Ramos (cell line): ENCODE results near the gene ZNF462.
"Not testable (repeated sequence)": the region's sequence is repeated elsewhere in the genome, so short reads cannot be mapped to it uniquely, and the experiment has no call there.

Experiments used
- in situ Hi-C: fragments of 300-500 bp; cut with MboI; formaldehyde crosslinking; loops from one replicate; pipeline ENCODE4 v1.14.3; 2022; ENCODE audit warnings: low sequenced_read_pairs; ENCODE audit not compliant: unreplicated experiment

The ZNF462 gene

GRCh38 chr9:106989904-106990303 is 126.9 kb downstream of the ZNF462 start:
- in situ Hi-C loops, result not testable (repeated sequence)

DNA sequence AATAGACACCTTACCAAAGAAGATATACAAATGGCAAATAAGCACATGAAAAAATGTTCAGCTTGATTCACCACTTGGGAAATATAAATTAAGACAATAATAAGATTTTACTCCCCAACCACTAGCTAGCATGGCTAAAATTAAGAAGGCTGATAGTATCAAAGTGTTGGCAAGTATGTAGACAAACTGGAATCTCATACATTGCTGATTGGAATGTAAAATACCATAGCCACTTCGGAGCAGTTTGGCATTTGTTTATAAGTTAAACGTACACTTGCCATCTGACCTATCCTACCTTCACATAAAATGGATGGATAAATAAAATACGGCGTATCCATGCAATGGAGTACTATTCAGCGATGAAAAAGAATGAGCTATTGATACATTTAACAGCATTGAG is 129.2 kb downstream of the ZNF462 start:
- in situ Hi-C loops, result no loop called here

DNA sequence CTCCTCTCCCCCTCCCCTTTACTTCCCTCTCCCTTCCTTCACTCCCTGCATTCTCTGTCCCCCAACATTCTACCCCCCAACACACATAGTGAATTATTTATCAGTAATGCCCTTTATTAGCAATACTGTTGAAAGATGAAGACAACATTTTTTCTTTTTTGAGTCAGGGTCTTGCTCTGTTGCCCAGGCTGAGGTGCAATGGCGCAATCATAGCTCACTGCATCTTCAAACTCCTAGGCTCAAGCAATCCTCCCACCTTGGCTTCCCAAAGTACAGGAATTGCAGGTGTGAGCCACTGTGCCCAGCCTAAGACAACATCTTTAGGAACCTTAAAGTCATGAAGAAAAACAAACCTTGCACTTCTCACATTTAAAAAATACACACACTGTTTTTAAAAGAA is 130.6 kb downstream of the ZNF462 start:
- in situ Hi-C loops, result no loop called here

DNA sequence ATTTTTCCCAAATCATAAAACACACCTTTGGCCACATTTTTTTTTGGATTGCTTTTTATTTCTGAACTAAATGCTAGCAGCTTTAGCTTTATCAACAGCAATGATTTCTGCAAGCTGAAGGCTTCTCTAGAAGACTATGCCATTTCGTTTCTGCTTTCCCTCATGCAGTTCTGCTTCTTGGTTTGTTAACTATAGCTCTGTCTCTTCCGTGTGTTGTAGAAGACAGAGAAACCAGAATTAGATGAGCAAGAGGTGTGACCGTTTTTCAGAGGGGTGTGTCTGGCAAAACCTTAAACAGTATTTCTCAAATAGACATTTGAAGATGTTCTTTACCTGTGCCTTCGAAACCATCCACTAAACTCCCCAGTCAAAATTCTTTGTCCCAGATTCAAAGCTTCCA is 131.5 kb downstream of the ZNF462 start:
- in situ Hi-C loops, result no loop called here

DNA sequence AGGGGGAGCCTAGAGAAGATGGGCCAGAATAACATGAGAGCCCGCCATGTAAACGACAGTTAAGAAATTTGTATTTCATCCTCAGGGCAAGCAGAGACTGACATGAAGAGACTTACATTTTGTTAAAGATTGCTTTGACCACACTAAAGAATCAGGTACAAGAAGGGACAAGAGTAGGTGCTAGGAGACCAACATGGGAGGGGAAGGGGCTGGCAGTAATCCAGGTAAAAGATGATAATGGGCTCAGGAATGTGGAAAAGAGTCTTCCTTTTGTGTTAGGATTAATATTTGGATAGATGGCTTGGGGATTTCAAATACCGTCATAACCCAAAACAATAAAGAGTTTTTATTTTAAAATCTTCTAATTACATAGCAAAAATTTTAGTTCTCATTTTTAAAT is 137.3 kb downstream of the ZNF462 start:
- in situ Hi-C loops, result no loop called here

- in situ Hi-C loops, result no loop called here
Measured at GRCh38 chr9:107005201-107005600, 142.2 kb downstream of the ZNF462 start.

- in situ Hi-C loops, result no loop called here
Measured at GRCh38 chr9:107007402-107007801, 144.4 kb downstream of the ZNF462 start.

DNA sequence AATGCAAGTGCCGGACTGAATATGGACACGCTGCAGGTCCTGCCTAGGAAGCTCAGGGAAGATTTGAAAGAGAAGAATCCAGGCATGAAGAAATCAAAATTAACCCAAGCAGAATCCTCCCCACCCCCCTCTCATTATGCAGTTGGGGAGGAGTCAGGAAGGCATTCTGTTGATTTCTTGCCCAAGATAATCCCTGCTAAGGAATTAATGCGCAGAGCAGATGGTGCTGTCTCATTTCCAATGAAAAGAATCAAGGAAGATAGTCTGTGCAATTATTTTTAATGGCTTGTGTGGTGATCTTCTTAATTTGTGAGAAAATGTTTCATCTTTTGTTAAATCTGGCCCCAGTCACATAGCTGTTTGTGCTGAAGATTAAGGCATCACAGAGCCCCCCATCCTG is 145.0 kb downstream of the ZNF462 start:
- in situ Hi-C loops, result no loop called here

- in situ Hi-C loops, result no loop called here
Measured at GRCh38 chr9:107008447-107008846, 145.5 kb downstream of the ZNF462 start.

DNA sequence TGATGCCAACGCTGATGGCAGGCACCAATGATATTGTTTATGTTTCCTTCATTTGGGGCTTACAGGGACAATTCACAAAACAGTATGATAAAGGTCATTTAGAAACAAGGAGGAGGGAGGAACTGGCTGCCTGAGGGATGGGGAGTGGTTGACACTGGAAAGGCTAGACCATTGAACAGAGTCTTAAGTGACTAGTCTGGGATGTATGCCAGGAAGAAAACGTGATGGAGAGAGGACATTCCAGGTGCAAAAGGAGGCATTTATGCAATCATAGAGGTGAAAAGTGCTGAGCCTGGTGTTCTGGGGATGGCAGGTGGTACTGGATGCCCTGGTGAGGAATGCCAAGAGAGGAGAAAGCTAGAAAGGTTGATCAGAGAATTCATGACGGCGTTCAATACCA is 153.4 kb downstream of the ZNF462 start:
- in situ Hi-C loops, result no loop called here

- in situ Hi-C loops, result no loop called here
Measured at GRCh38 chr9:107018861-107019545, 156.0 kb downstream of the ZNF462 start.

- in situ Hi-C loops, result no loop called here
Measured at GRCh38 chr9:107020040-107020530, 157.1 kb downstream of the ZNF462 start.

DNA sequence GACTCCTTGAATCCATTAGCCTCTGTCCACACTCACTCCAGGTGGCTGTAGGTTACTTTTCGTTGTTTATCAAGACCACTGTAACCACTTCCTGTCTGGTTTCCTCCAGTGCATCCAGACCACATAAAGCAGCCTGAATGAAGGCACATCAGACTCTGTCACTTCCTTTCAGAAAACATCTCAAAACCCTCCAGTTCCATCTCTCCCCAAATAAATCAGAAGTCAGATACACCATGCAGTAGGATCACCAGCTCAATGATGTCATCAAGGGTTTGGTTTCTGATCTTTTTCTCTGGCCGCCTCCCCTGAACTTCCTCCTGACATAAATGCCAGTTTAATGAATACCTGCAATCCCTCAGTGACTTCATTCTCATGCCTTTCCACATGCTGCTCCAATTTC is 161.2 kb downstream of the ZNF462 start:
- in situ Hi-C loops, result no loop called here

DNA sequence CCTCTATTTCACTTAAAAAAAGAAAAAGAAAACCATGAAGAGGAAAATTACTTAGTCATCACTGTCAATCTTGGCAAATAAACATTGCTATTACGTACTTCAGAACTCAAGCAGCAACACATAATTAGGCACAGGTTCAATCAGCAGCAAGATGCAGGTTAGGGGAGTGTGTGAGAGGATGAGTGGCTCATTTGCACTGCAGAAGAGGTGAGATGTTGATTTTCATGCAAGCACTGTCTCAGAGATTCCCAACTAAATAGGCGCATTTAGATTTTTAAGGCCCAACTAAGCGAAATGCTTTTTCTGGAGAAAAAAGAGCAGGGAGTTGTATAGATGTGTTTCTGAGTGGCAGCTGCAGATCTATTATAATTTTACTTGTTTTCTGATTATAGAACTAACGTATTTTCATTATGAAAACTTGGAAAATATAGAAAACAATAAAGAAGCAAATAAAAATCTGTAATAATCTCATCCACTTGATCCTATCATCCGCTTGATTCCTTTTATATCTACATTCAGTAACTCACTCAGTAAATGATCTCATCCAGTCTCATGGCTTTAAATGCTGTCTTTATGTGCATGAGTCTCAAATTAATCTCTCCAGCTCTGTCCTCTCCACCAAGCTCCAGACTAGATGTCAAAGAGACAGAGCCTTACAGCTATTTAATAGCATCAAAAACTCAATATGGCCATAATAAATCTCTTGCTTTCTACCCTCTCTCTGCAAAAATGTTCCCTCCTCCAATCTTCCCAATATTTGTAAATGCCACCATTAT is 162.5 kb downstream of the ZNF462 start:
- in situ Hi-C loops, result no loop called here

DNA sequence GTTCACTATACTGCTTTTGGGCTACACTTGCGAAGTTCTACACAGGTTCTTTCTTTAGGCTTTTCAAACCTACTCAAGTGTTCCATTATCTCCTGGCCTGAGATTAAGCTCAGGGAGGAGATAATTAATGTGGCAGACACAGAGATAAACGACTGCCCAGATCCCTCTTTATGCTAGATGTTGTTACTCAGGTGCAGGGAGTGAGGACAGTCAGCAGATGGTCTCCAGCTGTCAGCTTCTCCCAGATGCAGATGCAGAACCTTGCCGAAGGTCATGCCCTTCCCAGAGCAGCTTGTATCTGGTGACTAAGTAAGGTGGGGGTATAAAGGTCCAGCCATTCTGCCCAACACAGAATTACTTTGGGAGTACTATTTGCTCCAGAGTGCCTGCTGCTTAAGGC is 166.2 kb downstream of the ZNF462 start:
- in situ Hi-C loops, result no loop called here

GRCh38 chr9:107033966-107034365 is 171.0 kb downstream of the ZNF462 start:
- in situ Hi-C loops, result no loop called here

GRCh38 chr9:107034831-107035230 is 171.9 kb downstream of the ZNF462 start:
- in situ Hi-C loops, result no loop called here

DNA sequence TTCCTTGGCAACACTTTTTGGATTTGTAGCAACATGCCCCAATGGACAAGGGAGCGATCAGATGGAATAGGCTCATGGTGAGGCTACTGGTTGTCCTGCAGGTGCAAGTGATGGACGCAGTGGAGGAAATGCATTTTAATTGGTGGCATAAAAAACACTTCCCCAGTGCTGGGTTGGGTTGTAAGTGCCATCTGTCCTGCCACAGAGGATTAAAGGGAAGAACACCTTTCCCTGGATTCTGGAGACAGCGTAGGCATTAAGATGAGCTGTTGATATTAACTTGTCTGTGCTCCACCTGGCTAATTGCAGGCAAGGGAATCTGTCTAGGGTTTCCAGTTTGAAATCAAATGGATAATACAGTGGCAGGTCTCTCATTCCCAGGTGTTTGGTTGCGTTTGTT is 173.4 kb downstream of the ZNF462 start:
- in situ Hi-C loops, result no loop called here

GRCh38 chr9:107039542-107039941 is 176.6 kb downstream of the ZNF462 start:
- in situ Hi-C loops, result no loop called here

DNA sequence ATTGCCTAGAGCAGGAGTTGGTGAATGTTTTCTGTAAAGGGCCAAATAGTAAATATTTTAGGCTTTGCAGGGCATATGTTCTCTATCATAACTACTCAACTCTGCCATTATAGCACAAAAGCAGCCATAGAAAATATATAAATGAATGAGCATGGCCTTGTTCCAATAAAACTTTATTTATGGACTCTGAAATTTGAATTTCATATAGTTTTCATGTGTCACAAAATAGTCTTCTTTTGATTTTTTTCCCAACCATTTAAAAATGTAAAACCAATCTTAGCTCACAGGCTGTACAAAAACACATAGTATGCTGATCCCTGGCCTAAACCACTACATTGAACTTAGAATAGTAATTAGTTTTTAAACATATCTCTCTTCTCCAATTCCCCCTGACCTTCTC is 179.6 kb downstream of the ZNF462 start:
- in situ Hi-C loops, result no loop called here

GRCh38 chr9:107043886-107044285 is 180.9 kb downstream of the ZNF462 start:
- in situ Hi-C loops, result no loop called here

- in situ Hi-C loops, result no loop called here
Measured at GRCh38 chr9:107044872-107045271, 181.9 kb downstream of the ZNF462 start.
